Smooth muscle cell of the brain vasculature (primary cell): ENCODE data around the gene FKBP1C.

Source experiments
- DNase-seq: peaks from one replicate; pipeline ENCODE4 v3.0.0-alpha.2; 2012; ENCODE audit warnings: low read depth, low spot score

The FKBP1C gene

DNA sequence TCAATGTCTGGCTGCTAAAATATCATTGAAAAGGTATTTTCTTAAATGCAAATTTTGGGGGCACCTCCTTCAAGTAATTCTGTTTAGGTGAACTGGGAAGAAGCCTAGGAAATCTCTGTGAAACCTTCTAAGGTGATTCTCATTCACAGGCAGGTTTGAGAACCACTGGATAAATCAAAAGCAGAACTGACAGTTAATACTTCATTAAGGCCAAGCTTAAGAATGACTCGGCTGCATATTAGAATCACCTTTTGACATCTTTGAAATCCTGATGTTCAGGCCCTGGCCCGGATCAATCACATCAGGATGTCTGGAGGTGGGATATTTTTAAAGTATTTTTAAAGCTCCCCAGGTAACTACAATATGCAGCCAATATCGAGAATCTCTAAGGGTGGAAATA, 50.6 kb downstream of the FKBP1C start:
- DNase-seq, result no peak
